PC-9 (cell line): ENCODE results near the gene SORCS2. TPM values are rescaled to one million over a fixed set of nuclear protein-coding genes. Genes with fewer than 3 reads are reported as not detected.

Experiments
- BruUV-seq: library from RNA; stranded (reverse); fragments of 400-500 nt; replicated peaks from 2 replicates; lab custom pipeline; 2021; lab: Mats Ljungman, UMichigan
- CTCF ChIA-PET: fragments of 300-600 bp; sonication (Branson Sonifier 250); formaldehyde crosslinking; loops from one replicate; lab custom pipeline; 2022; ENCODE audit warnings: antibody characterized with exemption; lab: Charles Lee
- POLR2A ChIA-PET: fragments of 300-600 bp; sonication (Branson Sonifier 250); formaldehyde crosslinking; loops from one replicate; lab custom pipeline; 2022; ENCODE audit warnings: antibody characterized with exemption; ENCODE audit not compliant: unreplicated experiment; lab: Charles Lee
- DNase-seq, 2 experiments: peaks; one replicate each; pipeline versions ENCODE4 v3.0.0 to v3.0.0-alpha.2; 2015 to 2022; ENCODE audit warnings: mixed read lengths in 1 of 2
- H2AFZ ChIP-seq: fragments of 200-600 bp; sonication (generic); 2 replicates; pipeline ENCODE4 v1.8.1; 2017; ENCODE audit warnings: antibody characterized with exemption
- H3F3A ChIP-seq: fragments of 200-600 bp; sonication (generic); 2 replicates; pipeline ENCODE4 v1.8.1; 2017; ENCODE audit warnings: antibody characterized with exemption, mild to moderate bottlenecking, low read depth; ENCODE audit not compliant: insufficient read depth
- H3K27ac ChIP-seq: fragments of 200-600 bp; sonication (generic); 2 replicates; pipeline ENCODE4 v1.6.1; 2016; ENCODE audit warnings: mixed run types
- H3K27me3 ChIP-seq: fragments of 200-600 bp; sonication (generic); 2 replicates; pipeline ENCODE4 v1.6.1; 2016; ENCODE audit warnings: low read depth, mixed run types; ENCODE audit not compliant: insufficient read depth
- H3K36me3 ChIP-seq: fragments of 200-600 bp; sonication (generic); 2 replicates; pipeline ENCODE4 v1.6.1; 2016; ENCODE audit warnings: low read depth, mixed run types
- H3K4me1 ChIP-seq: fragments of 200-600 bp; sonication (generic); replicated peaks from 2 replicates; pipeline ENCODE4 v1.6.1; 2016; ENCODE audit warnings: mixed run types; ENCODE audit not compliant: insufficient read depth
- H3K4me2 ChIP-seq: fragments of 200-600 bp; sonication (generic); 2 replicates; pipeline ENCODE4 v1.6.1; 2017; ENCODE audit warnings: mixed run types
- H3K4me3 ChIP-seq: fragments of 200-600 bp; sonication (generic); 2 replicates; pipeline ENCODE4 v1.6.1; 2016; ENCODE audit warnings: mixed run types
- H3K79me2 ChIP-seq: fragments of 200-600 bp; sonication (generic); 2 replicates; pipeline ENCODE4 v1.6.1; 2017; ENCODE audit warnings: low read depth, mixed run types
- H3K9me2 ChIP-seq: fragments of 200-600 bp; sonication (generic); 2 replicates; pipeline ENCODE4 v1.8.1; 2017; ENCODE audit warnings: mild to moderate bottlenecking; ENCODE audit not compliant: insufficient read depth
- H3K9me3 ChIP-seq: fragments of 200-600 bp; sonication (generic); 2 replicates; pipeline ENCODE4 v1.8.1; 2016; ENCODE audit warnings: low read depth; ENCODE audit not compliant: insufficient read depth
- H4K20me1 ChIP-seq: fragments of 200-600 bp; sonication (generic); 2 replicates; pipeline ENCODE4 v1.8.1; 2017; ENCODE audit not compliant: insufficient read depth
- EZH2 ChIP-seq: fragments of 200-600 bp; sonication (generic); IDR thresholded peaks from 2 replicates; pipeline ENCODE4 v1.8.0; 2017; ENCODE audit warnings: antibody characterized with exemption, low read depth
- intact Hi-C: fragments of 100-400 bp; cut with micrococcal nuclease; formaldehyde crosslinking; loops from one replicate; pipeline ENCODE4 v1.10.0; 2022; ENCODE audit not compliant: unreplicated experiment
- total RNA-seq: library from RNA; stranded (reverse); gene quantifications from 2 replicates; pipeline ENCODE4 v1.2.3, GENCODE V29; 2021
- TF ChIP-seq, protein P1 (sequence below): fragments of 200-600 bp; sonication (generic); conservative IDR thresholded peaks from 2 replicates; pipeline ENCODE4 v1.6.1; 2017; ENCODE audit warnings: mixed run types, antibody characterized with exemption, mild to moderate bottlenecking, moderate library complexity

Gene SORCS2
- total RNA-seq, 1 experiment from 2014 or later: 25.8 TPM

DNA sequence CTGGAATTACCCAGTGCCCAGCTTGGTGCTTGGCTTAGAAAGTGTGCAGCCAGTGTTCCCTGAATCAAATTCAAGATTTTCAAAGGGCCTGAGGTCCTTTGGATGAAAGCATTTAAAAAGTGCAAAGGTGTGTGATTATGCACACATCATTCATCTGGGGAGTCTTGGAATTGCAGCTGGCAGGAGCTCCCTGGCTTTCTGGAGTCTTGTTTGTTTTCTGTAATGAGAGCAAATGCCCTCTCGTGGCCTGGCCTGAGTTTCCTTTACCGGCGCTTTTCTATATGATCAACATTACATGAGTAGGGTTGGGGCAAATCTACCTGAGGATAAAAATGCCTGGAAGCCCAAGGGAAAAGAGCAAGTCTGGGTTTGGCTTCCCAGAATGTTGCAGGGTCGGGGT is 24.6 kb upstream of the SORCS2 start:
- no peak for DNase-seq
- intact Hi-C loops: no loop called here
- H2AFZ ChIP-seq: no peak overlapping the region

DNA sequence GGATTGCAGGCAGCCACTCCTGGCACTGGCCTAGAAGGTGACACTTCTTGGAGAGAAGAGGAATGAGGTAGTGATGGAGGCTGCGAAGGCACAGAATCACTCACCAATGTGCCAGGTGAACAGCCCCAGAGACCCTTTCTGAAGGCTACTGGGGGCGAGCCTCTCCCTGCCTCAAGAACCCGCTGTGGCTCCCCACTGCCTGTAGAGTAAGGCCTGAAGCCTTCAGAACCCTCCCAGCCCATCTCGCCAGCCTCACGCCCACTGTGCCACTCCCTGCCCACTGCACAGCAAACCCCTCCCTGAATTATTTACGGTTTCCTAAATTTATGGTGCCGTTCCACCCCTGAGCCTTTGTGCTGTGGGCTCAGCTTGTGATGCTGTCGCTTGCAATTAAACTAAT is 24.2 kb upstream of the SORCS2 start:
- intact Hi-C loops: no loop called here
- Histone ChIP-seq H3K27me3 (0 out of 2 replicates have a peak, but pooled peaks cover 3% of the 10 kb centered on the region), H3F3A (no peaks in the 10 kb centered on the region), H3K9me3 (no peaks in the 10 kb centered on the region), H3K9me2 (no peaks in the 10 kb centered on the region), H2AFZ (no peak overlapping the region), H3K4me2 (no peak overlapping the region), H3K36me3 (no peaks in the 10 kb centered on the region), H3K4me3 (no peak overlapping the region), H3K4me1 (no peaks in the 10 kb centered on the region), H4K20me1 (no peaks in the 10 kb centered on the region), H3K79me2 (no peaks in the 10 kb centered on the region), H3K27ac (no peak overlapping the region)
- TF ChIP-seq, protein P1, sequence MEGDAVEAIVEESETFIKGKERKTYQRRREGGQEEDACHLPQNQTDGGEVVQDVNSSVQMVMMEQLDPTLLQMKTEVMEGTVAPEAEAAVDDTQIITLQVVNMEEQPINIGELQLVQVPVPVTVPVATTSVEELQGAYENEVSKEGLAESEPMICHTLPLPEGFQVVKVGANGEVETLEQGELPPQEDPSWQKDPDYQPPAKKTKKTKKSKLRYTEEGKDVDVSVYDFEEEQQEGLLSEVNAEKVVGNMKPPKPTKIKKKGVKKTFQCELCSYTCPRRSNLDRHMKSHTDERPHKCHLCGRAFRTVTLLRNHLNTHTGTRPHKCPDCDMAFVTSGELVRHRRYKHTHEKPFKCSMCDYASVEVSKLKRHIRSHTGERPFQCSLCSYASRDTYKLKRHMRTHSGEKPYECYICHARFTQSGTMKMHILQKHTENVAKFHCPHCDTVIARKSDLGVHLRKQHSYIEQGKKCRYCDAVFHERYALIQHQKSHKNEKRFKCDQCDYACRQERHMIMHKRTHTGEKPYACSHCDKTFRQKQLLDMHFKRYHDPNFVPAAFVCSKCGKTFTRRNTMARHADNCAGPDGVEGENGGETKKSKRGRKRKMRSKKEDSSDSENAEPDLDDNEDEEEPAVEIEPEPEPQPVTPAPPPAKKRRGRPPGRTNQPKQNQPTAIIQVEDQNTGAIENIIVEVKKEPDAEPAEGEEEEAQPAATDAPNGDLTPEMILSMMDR: no peak
- TF ChIP-seq EZH2: no peak
- no TSS peak for BruUV-seq
- ChIA-PET CTCF (interaction anchor here (0.6 kb wide), 1 partner anchor 78 kb away, joined by 3 read pairs; no protein-coding TSS in a partner anchor), POLR2A (no interaction called here)
- no peak for DNase-seq

More for the DNA sequence above, 24.6 kb upstream of the SORCS2 start:
- Histone ChIP-seq H3K4me2 (no peak overlapping the region), H4K20me1 (no peaks in the 10 kb centered on the region), H3K4me3 (no peak overlapping the region), H3K79me2 (no peaks in the 10 kb centered on the region), H3K9me2 (no peaks in the 10 kb centered on the region), H3K27me3 (0 out of 2 replicates have a peak, but pooled peaks cover 3% of the 10 kb centered on the region), H3F3A (no peaks in the 10 kb centered on the region), H3K36me3 (no peaks in the 10 kb centered on the region), H3K9me3 (no peaks in the 10 kb centered on the region), H3K27ac (no peak overlapping the region), H3K4me1 (no peaks in the 10 kb centered on the region)
- BruUV-seq: no TSS peak
- POLR2A ChIA-PET: no interaction called here
- TF ChIP-seq, protein P1: no peak; the same call in 1 of the 2 replicates
- no peak for TF ChIP-seq EZH2
- CTCF ChIA-PET: interaction anchor here (0.6 kb wide), 1 partner anchor 78 kb away, joined by 3 read pairs; no protein-coding TSS in a partner anchor

DNA sequence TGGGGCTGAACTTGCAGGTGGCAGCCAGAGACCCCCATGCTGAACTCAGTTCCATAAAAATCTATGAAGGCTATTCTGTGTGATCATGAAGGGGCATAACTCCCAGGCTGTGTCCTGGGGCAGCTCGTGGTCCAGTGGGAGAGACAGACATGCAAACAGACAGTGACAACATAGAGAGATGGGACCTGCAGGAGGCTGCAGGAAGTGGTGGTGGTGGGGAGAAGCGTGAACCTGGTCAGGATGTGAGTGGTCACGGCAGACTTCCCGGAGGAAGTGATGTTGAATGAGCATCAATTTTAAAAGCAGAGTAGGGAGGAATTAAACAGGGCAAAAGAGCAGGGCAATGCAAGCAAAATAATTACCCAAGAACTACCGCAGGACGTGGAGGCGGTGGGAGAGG is 23.2 kb upstream of the SORCS2 start:
- BruUV-seq: no TSS peak
- no peak overlapping the region for H3K27ac ChIP-seq

More for the DNA sequence above, 23.2 kb upstream of the SORCS2 start:
- Histone ChIP-seq H3K4me3 (no peak overlapping the region), H3F3A (no peaks in the 10 kb centered on the region), H3K79me2 (no peaks in the 10 kb centered on the region), H3K9me3 (no peaks in the 10 kb centered on the region), H3K4me2 (no peak overlapping the region), H3K27me3 (0 out of 2 replicates have a peak, but pooled peaks cover 3% of the 10 kb centered on the region), H3K9me2 (no peaks in the 10 kb centered on the region), H3K36me3 (no peaks in the 10 kb centered on the region), H2AFZ (no peak overlapping the region), H3K4me1 (no peaks in the 10 kb centered on the region), H4K20me1 (no peaks in the 10 kb centered on the region)
- ChIA-PET POLR2A (interaction anchor here (0.7 kb wide), 1 partner anchor 27 kb away, joined by 9 read pairs; no protein-coding TSS in a partner anchor), CTCF (no interaction called here)
- DNase-seq: no peak
- TF ChIP-seq, protein P1: no peak
- TF ChIP-seq EZH2: no peak
- intact Hi-C loops: no loop called here
